H1 (cell line): ENCODE measurements around the gene RBFOX1. TPM values are rescaled to one million over a fixed set of nuclear protein-coding genes. Genes with fewer than 3 reads are reported as not detected.

Experiments used
- CTCF ChIA-PET: fragments of 300-600 bp; sonication (Branson Sonifier 250); formaldehyde crosslinking; loops from one replicate; lab custom pipeline; 2021; ENCODE audit not compliant: partially characterized antibody; lab: Charles Lee
- POLR2A ChIA-PET: fragments of 300-600 bp; sonication (Branson Sonifier 250); formaldehyde crosslinking; loops from one replicate; lab custom pipeline; 2021; ENCODE audit warnings: inconsistent platforms; ENCODE audit not compliant: partially characterized antibody; lab: Charles Lee
- DNase-seq, 2 experiments: peaks; one replicate each; pipeline versions ENCODE4 v3.0.0 to v3.0.0-alpha.2; 2010 to 2022; ENCODE audit warnings: low spot score in 2 of 2, low read depth in 1 of 2, mixed read lengths in 1 of 2
- FAIRE-seq: peaks from 2 replicates; lab custom pipeline; 2011; peaks lifted over from hg19 to GRCh38; lab: Jason Lieb, UNC
- H2AFZ ChIP-seq: 2 replicates; pipeline ENCODE4 v1.8.1; 2012; ENCODE audit warnings: low read length, inconsistent platforms
- H2AK5ac ChIP-seq: 2 replicates; pipeline ENCODE4 v1.6.1; 2013; ENCODE audit warnings: low read depth, low read length
- H2BK120ac ChIP-seq: replicated peaks from 2 replicates; pipeline ENCODE3; 2013; ENCODE audit warnings: low read depth, low read length, inconsistent platforms
- H2BK12ac ChIP-seq: 2 replicates; pipeline ENCODE4 v1.6.1; 2013; ENCODE audit warnings: low read depth, low read length
- H2BK15ac ChIP-seq: 2 replicates; pipeline ENCODE4 v1.6.1; 2013; ENCODE audit warnings: low read length
- H2BK20ac ChIP-seq: 2 replicates; pipeline ENCODE4 v1.6.1; 2013; ENCODE audit warnings: low read length
- H2BK5ac ChIP-seq: 2 replicates; pipeline ENCODE4 v1.6.1; 2013; ENCODE audit warnings: low read depth, low read length
- H3K14ac ChIP-seq: 2 replicates; pipeline ENCODE4 v1.6.1; 2013; ENCODE audit warnings: inconsistent platforms; ENCODE audit not compliant: insufficient read length
- H3K18ac ChIP-seq: 2 replicates; pipeline ENCODE4 v1.6.1; 2013; ENCODE audit warnings: low read length; ENCODE audit errors: extremely low read depth
- H3K23ac ChIP-seq: 2 replicates; pipeline ENCODE4 v1.6.1; 2013; ENCODE audit warnings: inconsistent platforms; ENCODE audit not compliant: insufficient read length
- H3K23me2 ChIP-seq: 2 replicates; pipeline ENCODE4 v1.6.1; 2013; ENCODE audit warnings: low read depth, low read length
- H3K27ac ChIP-seq: 2 replicates; pipeline ENCODE4 v1.6.1; 2011; ENCODE audit warnings: low read depth, low read length, inconsistent platforms
- H3K27me3 ChIP-seq, 4 experiments: replicated peaks in 1 of 4; 1 replicate in 1 of 4; 2 replicates in 3 of 4; pipeline versions ENCODE4 v1.6.1 to v1.8.1; 2011 to 2013; ENCODE audit warnings: low read length in 3 of 4, mild to moderate bottlenecking in 3 of 4, inconsistent platforms in 2 of 4, mixed read lengths in 2 of 4, moderate library complexity in 1 of 4; ENCODE audit not compliant: control insufficient read depth in 3 of 4, insufficient read depth in 3 of 4; ENCODE audit errors: extremely low read depth in 1 of 4
- H3K36me3 ChIP-seq, 4 experiments: 2 replicates each; pipeline versions ENCODE4 v1.6.1 to v1.8.1; 2011 to 2013; ENCODE audit warnings: mild to moderate bottlenecking in 4 of 4, low read length in 3 of 4, moderate library complexity in 2 of 4, control low read depth in 1 of 4, inconsistent platforms in 1 of 4; ENCODE audit not compliant: insufficient read depth in 4 of 4, control insufficient read depth in 2 of 4
- H3K4ac ChIP-seq: replicated peaks from 2 replicates; pipeline ENCODE3; 2013; ENCODE audit warnings: low read length, low read depth, mixed read lengths, inconsistent platforms; ENCODE audit not compliant: insufficient read length
- H3K4me1 ChIP-seq, 4 experiments: replicated peaks in 1 of 4; 1 replicate in 1 of 4; 2 replicates in 3 of 4; pipeline versions ENCODE4 v1.6.1 to v1.8.1; 2011 to 2013; ENCODE audit warnings: low read length in 3 of 4, inconsistent platforms in 2 of 4, mixed read lengths in 1 of 4; ENCODE audit not compliant: insufficient read depth in 4 of 4, control insufficient read depth in 3 of 4
- H3K4me2 ChIP-seq, 2 experiments: 2 replicates each; pipeline versions ENCODE4 v1.6.1 to v1.8.1; 2011 to 2013; ENCODE audit warnings: low read depth in 2 of 2, low read length in 2 of 2, control low read depth in 1 of 2, inconsistent platforms in 1 of 2, mild to moderate bottlenecking in 1 of 2; ENCODE audit not compliant: insufficient read depth in 1 of 2
- H3K4me3 ChIP-seq, 4 experiments: fragments of 200-600, 300-600 bp in 1 of 4; sonication (generic), shearing (Covaris generic), sonication (Bioruptor Twin) in 1 of 4; 2 replicates each; pipeline versions ENCODE4 v1.5.1 to v1.8.1; 2011 to 2016; ENCODE audit warnings: low read length in 4 of 4, low read depth in 3 of 4, control low read depth in 2 of 4, inconsistent platforms in 2 of 4, mild to moderate bottlenecking in 2 of 4, mixed read lengths in 1 of 4, moderate library complexity in 1 of 4; ENCODE audit not compliant: insufficient read depth in 2 of 4; ENCODE audit errors: extremely low read depth in 1 of 4
- H3K56ac ChIP-seq: replicated peaks from 2 replicates; pipeline ENCODE3; 2013; ENCODE audit warnings: low read depth, mild to moderate bottlenecking, mixed read lengths, low read length, inconsistent platforms; ENCODE audit not compliant: insufficient read length
- H3K79me1 ChIP-seq: 2 replicates; pipeline ENCODE4 v1.6.1; 2013; ENCODE audit warnings: low read depth, low read length, control low read depth
- H3K79me2 ChIP-seq, 2 experiments: 2 replicates each; pipeline versions ENCODE4 v1.6.1 to v1.8.1; 2012 to 2013; ENCODE audit warnings: low read length in 2 of 2, mild to moderate bottlenecking in 2 of 2, inconsistent platforms in 1 of 2; ENCODE audit not compliant: insufficient read depth in 2 of 2, control insufficient read depth in 1 of 2
- H3K9ac ChIP-seq, 4 experiments: replicated peaks in 1 of 4; 1 replicate in 1 of 4; 2 replicates in 3 of 4; pipeline versions ENCODE4 v1.6.1 to v1.8.1; 2011 to 2013; ENCODE audit warnings: low read depth in 3 of 4, low read length in 3 of 4, control low read depth in 2 of 4, mild to moderate bottlenecking in 2 of 4, moderate library complexity in 2 of 4, inconsistent platforms in 1 of 4; ENCODE audit errors: extremely low read depth in 1 of 4
- H3K9me3 ChIP-seq, 2 experiments: 2 replicates each; pipeline versions ENCODE4 v1.6.1 to v1.8.1; 2012 to 2013; ENCODE audit warnings: mild to moderate bottlenecking in 2 of 2, moderate library complexity in 2 of 2, control low read depth in 1 of 2, inconsistent platforms in 1 of 2, low read depth in 1 of 2, low read length in 1 of 2, mixed read lengths in 1 of 2; ENCODE audit not compliant: insufficient read depth in 2 of 2
- H4K20me1 ChIP-seq, 2 experiments: replicated peaks in 1 of 2; 2 replicates each; pipeline versions ENCODE3 to v1.8.1; 2011 to 2013; ENCODE audit warnings: inconsistent platforms in 2 of 2, low read length in 2 of 2, mild to moderate bottlenecking in 1 of 2; ENCODE audit not compliant: insufficient read depth in 2 of 2, control insufficient read depth in 1 of 2
- H4K5ac ChIP-seq: 2 replicates; pipeline ENCODE4 v1.6.1; 2013; ENCODE audit warnings: low read length, low read depth, mixed read lengths, inconsistent platforms; ENCODE audit not compliant: insufficient read length
- H4K8ac ChIP-seq: 2 replicates; pipeline ENCODE4 v1.8.0; 2013; ENCODE audit warnings: mild to moderate bottlenecking, moderate library complexity, low read length, inconsistent platforms; ENCODE audit not compliant: insufficient read depth; ENCODE audit errors: extremely low read depth
- H4K91ac ChIP-seq: replicated peaks from 2 replicates; pipeline ENCODE3; 2013; ENCODE audit warnings: low read length, mixed read lengths, inconsistent platforms; ENCODE audit not compliant: insufficient read length
- RBBP5 ChIP-seq: IDR thresholded peaks from 2 replicates; pipeline ENCODE4 v1.7.1; 2012; ENCODE audit warnings: low read depth, mild to moderate bottlenecking, inconsistent platforms, low read length, moderate library complexity, borderline replicate concordance
- RNF2 ChIP-seq: fragments of 200-900, 300-1000 bp; sonication (generic); IDR thresholded peaks from 2 replicates; pipeline ENCODE4 v1.7.1; 2016; ENCODE audit warnings: borderline replicate concordance, low read depth, mild to moderate bottlenecking, antibody characterized with exemption, low read length; ENCODE audit not compliant: poor library complexity, severe bottlenecking; ENCODE audit errors: missing control alignments
- SAP30 ChIP-seq: fragments of 300-600 bp; sonication (generic); IDR thresholded peaks from 2 replicates; pipeline ENCODE4 v1.7.1; 2012; ENCODE audit warnings: low read length, moderate library complexity, mild to moderate bottlenecking, inconsistent platforms; ENCODE audit not compliant: insufficient read depth, insufficient replicate concordance
- WGBS, 2 experiments: shearing (Covaris generic) in 1 of 2; methylation state at CpG; one replicate each; pipeline versions ENCODE4 v1.1.6 to v1.1.7; 2013 to 2015; ENCODE audit warnings: low lambda C conversion rate in 2 of 2, mixed read lengths in 2 of 2, inconsistent platforms in 1 of 2, low coverage in 1 of 2, missing lambda C conversion rate in 1 of 2; ENCODE audit not compliant: insufficient replicate concordance in 2 of 2, insufficient coverage in 1 of 2, insufficient read length in 1 of 2; ENCODE audit errors: extremely low coverage in 1 of 2, missing lambda C conversion rate in 1 of 2; 5-methylcytosine and 5-hydroxymethylcytosine counted together
- polyA plus RNA-seq, 7 experiments: library from polyadenylated mRNA; depleted of rRNA in 3 of 7; stranded (reverse) in 5 of 7; unstranded in 2 of 7; fragments of >200 nt in 5 of 7; fragments of 200-250 nt in 2 of 7; gene quantifications; 1 replicate in 5 of 7; 2 replicates in 1 of 7; 4 replicates in 1 of 7; pipeline versions ENCODE4 v1.2.1 to v1.2.3, GENCODE V29; 2011 to 2013; ENCODE audit warnings: missing spikeins in 2 of 7, mixed read lengths in 2 of 7
- total RNA-seq: library from RNA; stranded (reverse); fragmentation: NEBNext Ultra II Directional; extraction: Animal tissue kit (Norgen Biotek cat#: 25700); gene quantifications from 2 replicates; pipeline ENCODE4 v1.2.1, GENCODE V29; 2021

Gene RBFOX1
- total and polyA plus RNA-seq, 2 of the 8 experiments (the other 6 are each of a cell fraction or from before 2014, with no cell fraction given), result 1.7 to 2.8 TPM

GRCh38 chr16:7317982-7318381 lies 14.7 kb upstream of the RBFOX1 start:
- Histone ChIP-seq H2BK15ac (no peak overlapping the region), H3K4ac (no peak overlapping the region), H3K56ac (peak overlapping the region; percentile 24), H4K8ac (no peak overlapping the region), H2BK20ac (no peak overlapping the region), H3K9ac (no peak overlapping the region), H3K27ac (no peak overlapping the region), H3K9me3 (no peaks in the 10 kb centered on the region), H3K79me1 (no peaks in the 10 kb centered on the region), H3K23me2 (peaks cover 5% of the 10 kb centered on the region; the same call in 1 of the 2 replicates), H2BK120ac (no peak overlapping the region), H3K18ac (no peak overlapping the region), H2AFZ (no peak overlapping the region), H3K79me2 (no peaks in the 10 kb centered on the region; a peak in 1 of 4 replicates), H4K5ac (no peak overlapping the region), H3K27me3 (no peaks in the 10 kb centered on the region), H3K4me2 (no peak overlapping the region), H3K36me3 (no peaks in the 10 kb centered on the region), H2AK5ac (no peak overlapping the region), H3K14ac (no peak overlapping the region), H4K20me1 (peaks cover 0 to 4% of the 10 kb centered on the region in 2 experiments), H3K4me1 (peaks cover 0 to 2% (median 0%) of the 10 kb centered on the region in 4 experiments; a peak in 1 of 7 replicates), H2BK12ac (no peak overlapping the region), H3K4me3 (no peak overlapping the region), H2BK5ac (no peak overlapping the region), H4K91ac (no peak overlapping the region), H3K23ac (no peak overlapping the region)
- 93% methylated on average over 5 of the region's 5 CpGs; no CpG with 5 or more reads in 1 of the 2 experiments for WGBS, 2 experiments
- no peak for FAIRE-seq
- ChIA-PET POLR2A (no interaction called here), CTCF (no interaction called here)
- no peak for DNase-seq
- TF ChIP-seq RNF2, result no peak
- no peak for TF ChIP-seq RBBP5
- no peak for TF ChIP-seq SAP30
